Neural progenitor cell (in vitro differentiated cells): ENCODE results near the gene OR56A4. TPM values are rescaled to one million over a fixed set of nuclear protein-coding genes. Genes with fewer than 3 reads are reported as not detected.
"Not testable (repeated sequence)": the region's sequence is repeated elsewhere in the genome, so short reads cannot be mapped to it uniquely, and the experiment has no call there.

Experiments
- DNase-seq: peaks from one replicate; pipeline ENCODE4 v3.0.0-alpha.2; 2016; ENCODE audit warnings: low spot score
- H2AFZ ChIP-seq: fragments of 200-600 bp; sonication (generic); replicated peaks from 2 replicates; pipeline ENCODE4 v1.6.1; 2016; ENCODE audit warnings: antibody characterized with exemption
- H3F3A ChIP-seq: fragments of 200-600 bp; sonication (generic); 2 replicates; pipeline ENCODE4 v1.6.1; 2016; ENCODE audit warnings: antibody characterized with exemption, low read depth
- H3K27ac ChIP-seq: fragments of 200-600 bp; sonication (generic); 2 replicates; pipeline ENCODE4 v1.5.1; 2016; ENCODE audit warnings: mild to moderate bottlenecking
- H3K27me3 ChIP-seq: fragments of 200-600 bp; sonication (generic); 2 replicates; pipeline ENCODE4 v1.6.1; 2016; ENCODE audit warnings: mild to moderate bottlenecking, moderate library complexity
- H3K36me3 ChIP-seq: fragments of 200-600 bp; sonication (generic); 2 replicates; pipeline ENCODE4 v1.5.1; 2016
- H3K4me1 ChIP-seq: fragments of 200-600 bp; sonication (generic); 2 replicates; pipeline ENCODE4 v1.6.1; 2016; ENCODE audit warnings: mixed run types
- H3K4me2 ChIP-seq: fragments of 200-600 bp; sonication (generic); 2 replicates; pipeline ENCODE4 v1.6.1; 2016
- H3K4me3 ChIP-seq: fragments of 200-600 bp; sonication (generic); 2 replicates; pipeline ENCODE4 v1.5.1; 2016
- H3K79me2 ChIP-seq: fragments of 200-600 bp; sonication (generic); 2 replicates; pipeline ENCODE4 v1.6.1; 2016; ENCODE audit warnings: low read depth
- H3K9ac ChIP-seq: fragments of 200-600 bp; sonication (generic); 2 replicates; pipeline ENCODE4 v1.6.1; 2016
- H3K9me3 ChIP-seq: fragments of 200-600 bp; sonication (generic); 2 replicates; pipeline ENCODE4 v1.5.1; 2016; ENCODE audit warnings: low read depth
- H4K20me1 ChIP-seq: fragments of 200-600 bp; sonication (generic); 2 replicates; pipeline ENCODE4 v1.6.1; 2016; ENCODE audit warnings: low read depth
- H3K27ac Mint-ChIP-seq: 3 replicates; pipeline ENCODE4 v1.8.0; 2021; ENCODE audit warnings: mixed read lengths
- H3K27me3 Mint-ChIP-seq: 2 replicates; pipeline ENCODE4 v1.8.0; 2022; ENCODE audit warnings: low read depth, mild to moderate bottlenecking, inconsistent platforms, moderate library complexity, mixed read lengths; ENCODE audit not compliant: insufficient read depth
- H3K36me3 Mint-ChIP-seq: 3 replicates; pipeline ENCODE4 v1.8.0; 2021; ENCODE audit warnings: mixed read lengths
- H3K4me1 Mint-ChIP-seq: 3 replicates; pipeline ENCODE4 v1.8.0; 2021; ENCODE audit warnings: mixed read lengths
- H3K4me3 Mint-ChIP-seq: 3 replicates; pipeline ENCODE4 v1.8.0; 2021; ENCODE audit warnings: mild to moderate bottlenecking, moderate library complexity, mixed read lengths
- H3K9me3 Mint-ChIP-seq: 3 replicates; pipeline ENCODE4 v1.8.0; 2020; ENCODE audit warnings: mixed read lengths
- EZH2 ChIP-seq: fragments of 200-600 bp; sonication (generic); IDR thresholded peaks from 2 replicates; pipeline ENCODE4 v1.6.1; 2017; ENCODE audit warnings: antibody characterized with exemption, mild to moderate bottlenecking, moderate library complexity
- EZH2phosphoT487 ChIP-seq: fragments of 200-600 bp; sonication (generic); IDR thresholded peaks from 2 replicates; pipeline ENCODE4 v1.6.1; 2017; ENCODE audit warnings: antibody characterized with exemption
- total RNA-seq: library from RNA; depleted of rRNA; stranded (reverse); fragments of >200 nt; gene quantifications from 2 replicates; pipeline ENCODE4 v1.2.3, GENCODE V29; 2015; ENCODE audit warnings: low replicate concordance
- TF ChIP-seq, protein P1 (sequence below): fragments of 200-600 bp; sonication (generic); IDR thresholded peaks from 2 replicates; pipeline ENCODE4 v1.5.1; 2017; ENCODE audit warnings: antibody characterized with exemption, mild to moderate bottlenecking

The OR56A4 gene
- total RNA-seq, 1 donor from 2014 or later: 0.30 TPM

- Mint-ChIP-seq H3K4me1 (no peaks in the 10 kb centered on the region), H3K9me3 (peaks cover 4% of the 10 kb centered on the region), H3K4me3 (no peak within 1 kb of the TSS), H3K27me3 (peaks cover 3% of the 10 kb centered on the region), H3K27ac (no peak within 1 kb of the TSS), H3K36me3 (no peaks in the 10 kb centered on the region)
- TF ChIP-seq EZH2phosphoT487: no peak
- TF ChIP-seq, protein P1, sequence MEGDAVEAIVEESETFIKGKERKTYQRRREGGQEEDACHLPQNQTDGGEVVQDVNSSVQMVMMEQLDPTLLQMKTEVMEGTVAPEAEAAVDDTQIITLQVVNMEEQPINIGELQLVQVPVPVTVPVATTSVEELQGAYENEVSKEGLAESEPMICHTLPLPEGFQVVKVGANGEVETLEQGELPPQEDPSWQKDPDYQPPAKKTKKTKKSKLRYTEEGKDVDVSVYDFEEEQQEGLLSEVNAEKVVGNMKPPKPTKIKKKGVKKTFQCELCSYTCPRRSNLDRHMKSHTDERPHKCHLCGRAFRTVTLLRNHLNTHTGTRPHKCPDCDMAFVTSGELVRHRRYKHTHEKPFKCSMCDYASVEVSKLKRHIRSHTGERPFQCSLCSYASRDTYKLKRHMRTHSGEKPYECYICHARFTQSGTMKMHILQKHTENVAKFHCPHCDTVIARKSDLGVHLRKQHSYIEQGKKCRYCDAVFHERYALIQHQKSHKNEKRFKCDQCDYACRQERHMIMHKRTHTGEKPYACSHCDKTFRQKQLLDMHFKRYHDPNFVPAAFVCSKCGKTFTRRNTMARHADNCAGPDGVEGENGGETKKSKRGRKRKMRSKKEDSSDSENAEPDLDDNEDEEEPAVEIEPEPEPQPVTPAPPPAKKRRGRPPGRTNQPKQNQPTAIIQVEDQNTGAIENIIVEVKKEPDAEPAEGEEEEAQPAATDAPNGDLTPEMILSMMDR: no peak
- no peak for TF ChIP-seq EZH2
- H3K4me2 ChIP-seq: no peak within 1 kb of the TSS
- H3K9me3 ChIP-seq: no peaks in the 10 kb centered on the region
- no peaks in the 10 kb centered on the region for H3K4me1 ChIP-seq
- H3F3A ChIP-seq: no peaks in the 10 kb centered on the region
- H3K27me3 ChIP-seq: no peaks in the 10 kb centered on the region
- H3K79me2 ChIP-seq: no peaks in the 10 kb centered on the region
- H3K27ac ChIP-seq: no peak within 1 kb of the TSS
- H3K4me3 ChIP-seq: no peak within 1 kb of the TSS
- no peaks in the 10 kb centered on the region for H3K36me3 ChIP-seq
- H4K20me1 ChIP-seq: no peaks in the 10 kb centered on the region
- H3K9ac ChIP-seq: no peak within 1 kb of the TSS
- no peak for DNase-seq
- no peak within 1 kb of the TSS for H2AFZ ChIP-seq
These were observed 38.4 kb downstream of the OR56A4 start, which contains the start of gene OR56A5 for GRCh38 chr11:5968394-5968793. TSS of gene OR56A5 (minus strand) at chr11:5968494. CDS start at chr11:5968494, 0 bp downstream.

GRCh38 chr11:5967708-5968107 lies 39.0 kb downstream of the OR56A4 start:
- H3K4me2 ChIP-seq: no peak overlapping the region
- no peaks in the 10 kb centered on the region for H3K36me3 Mint-ChIP-seq
- H4K20me1 ChIP-seq: no peaks in the 10 kb centered on the region
- DNase-seq: no peak
- no peaks in the 10 kb centered on the region for H3K79me2 ChIP-seq
- H3K9me3 Mint-ChIP-seq: peaks cover 10% of the 10 kb centered on the region
- H3K27me3 Mint-ChIP-seq: peaks cover 3% of the 10 kb centered on the region
- no peak overlapping the region for H3K4me3 Mint-ChIP-seq
- H3F3A ChIP-seq: no peaks in the 10 kb centered on the region
- H3K27ac Mint-ChIP-seq: no peak overlapping the region
- no peak overlapping the region for H2AFZ ChIP-seq
- no peaks in the 10 kb centered on the region for H3K9me3 ChIP-seq
- H3K9ac ChIP-seq: no peak overlapping the region
- H3K27me3 ChIP-seq: no peaks in the 10 kb centered on the region
- H3K4me1 Mint-ChIP-seq: no peaks in the 10 kb centered on the region
- no peak overlapping the region for H3K27ac ChIP-seq
- no peaks in the 10 kb centered on the region for H3K4me1 ChIP-seq
- H3K4me3 ChIP-seq: no peak overlapping the region
- no peaks in the 10 kb centered on the region for H3K36me3 ChIP-seq
- TF ChIP-seq EZH2phosphoT487 (no peak), EZH2 (no peak)
- TF ChIP-seq, protein P1: no peak

- Mint-ChIP-seq H3K27ac (no peak overlapping the region), H3K4me3 (no peak overlapping the region), H3K4me1 (no peaks in the 10 kb centered on the region), H3K27me3 (peaks cover 3% of the 10 kb centered on the region), H3K36me3 (no peaks in the 10 kb centered on the region), H3K9me3 (peaks cover 14% of the 10 kb centered on the region)
- Histone ChIP-seq H3K4me3 (no peak overlapping the region), H3K27me3 (no peaks in the 10 kb centered on the region), H3K9me3 (no peaks in the 10 kb centered on the region), H4K20me1 (no peaks in the 10 kb centered on the region), H3K79me2 (no peaks in the 10 kb centered on the region), H3K4me2 (no peak overlapping the region), H3K36me3 (no peaks in the 10 kb centered on the region), H3K27ac (no peak overlapping the region), H2AFZ (no peak overlapping the region), H3K9ac (no peak overlapping the region), H3F3A (no peaks in the 10 kb centered on the region), H3K4me1 (no peaks in the 10 kb centered on the region)
- no peak for DNase-seq
- TF ChIP-seq EZH2phosphoT487: no peak
- TF ChIP-seq, protein P1: no peak
- no peak for TF ChIP-seq EZH2
These were observed 39.8 kb downstream of the OR56A4 start for GRCh38 chr11:5966958-5967357.

GRCh38 chr11:5960704-5961320 lies 45.9 kb downstream of the OR56A4 start:
- H3K27me3 Mint-ChIP-seq, DNase-seq, H3F3A ChIP-seq, H3K27ac Mint-ChIP-seq, H3K36me3 Mint-ChIP-seq, H3K27me3 ChIP-seq, H3K4me1 ChIP-seq, H3K9me3 ChIP-seq, H3K27ac ChIP-seq, H3K79me2 ChIP-seq, H3K4me3 ChIP-seq, H3K4me3 Mint-ChIP-seq, H3K4me1 Mint-ChIP-seq, H3K36me3 ChIP-seq, H3K4me2 ChIP-seq, H3K9ac ChIP-seq, H2AFZ ChIP-seq, H4K20me1 ChIP-seq: not testable (repeated sequence)
- H3K9me3 Mint-ChIP-seq: peaks cover 32% of the 10 kb centered on the region
